AG04450 (cell line): Measurements from ENCODE around the gene PDE11A. TPM values are rescaled to one million over a fixed set of nuclear protein-coding genes. Genes with fewer than 3 reads are reported as not detected.

Experiments used
- CTCF ChIA-PET: fragments of 300-600, 350-600 bp; formaldehyde crosslinking; extraction: SDS; loops from one replicate; lab custom pipeline; 2022; ENCODE audit warnings: antibody characterized with exemption, inconsistent platforms; lab: Charles Lee
- POLR2A ChIA-PET: fragments of 350-600 bp; formaldehyde crosslinking; extraction: SDS; loops from one replicate; lab custom pipeline; 2021; ENCODE audit warnings: antibody characterized with exemption, inconsistent platforms; lab: Yijun Ruan, JAX
- DNase-seq: peaks from one replicate; pipeline ENCODE4 v3.0.0-alpha.2; 2011; ENCODE audit warnings: low read depth, low spot score
- H3K27ac ChIP-seq: one replicate; pipeline ENCODE4 v1.5.1; 2012; ENCODE audit warnings: low read depth, low read length, control low read depth
- H3K27me3 ChIP-seq: one replicate; pipeline ENCODE4 v1.6.0; 2012; ENCODE audit warnings: low read length; ENCODE audit not compliant: control insufficient read depth, insufficient read depth
- H3K4me3 ChIP-seq: 2 replicates; pipeline ENCODE4 v1.5.1; 2011; ENCODE audit warnings: mild to moderate bottlenecking, low read depth, low read length, control low read depth
- H3K9me3 ChIP-seq: 2 replicates; pipeline ENCODE4 v1.5.1; 2012; ENCODE audit warnings: low read length; ENCODE audit not compliant: control insufficient read depth, insufficient read depth
- CTCF ChIP-seq: IDR thresholded peaks from 2 replicates; pipeline ENCODE4 v1.5.1; 2011; ENCODE audit warnings: low read depth, low read length, control low read depth, inconsistent platforms
- polyA plus RNA-seq: library from polyadenylated mRNA; depleted of rRNA; stranded (reverse); fragments of >200 nt; gene quantifications from 2 replicates; pipeline ENCODE4 v1.2.3, GENCODE V29; 2011

PDE11A gene
- polyA plus RNA-seq, 1 experiment = 0.24 TPM

- Histone ChIP-seq H3K27ac (no peak overlapping the region), H3K27me3 (no peaks in the 10 kb centered on the region), H3K4me3 (no peak overlapping the region), H3K9me3 (no peaks in the 10 kb centered on the region)
- ChIA-PET POLR2A (no interaction called here), CTCF (no interaction called here)
- DNase-seq = no peak
- TF ChIP-seq CTCF = no peak
These were observed 255.8 kb downstream of the PDE11A start for GRCh38 chr2:177816766-177817165.

DNA sequence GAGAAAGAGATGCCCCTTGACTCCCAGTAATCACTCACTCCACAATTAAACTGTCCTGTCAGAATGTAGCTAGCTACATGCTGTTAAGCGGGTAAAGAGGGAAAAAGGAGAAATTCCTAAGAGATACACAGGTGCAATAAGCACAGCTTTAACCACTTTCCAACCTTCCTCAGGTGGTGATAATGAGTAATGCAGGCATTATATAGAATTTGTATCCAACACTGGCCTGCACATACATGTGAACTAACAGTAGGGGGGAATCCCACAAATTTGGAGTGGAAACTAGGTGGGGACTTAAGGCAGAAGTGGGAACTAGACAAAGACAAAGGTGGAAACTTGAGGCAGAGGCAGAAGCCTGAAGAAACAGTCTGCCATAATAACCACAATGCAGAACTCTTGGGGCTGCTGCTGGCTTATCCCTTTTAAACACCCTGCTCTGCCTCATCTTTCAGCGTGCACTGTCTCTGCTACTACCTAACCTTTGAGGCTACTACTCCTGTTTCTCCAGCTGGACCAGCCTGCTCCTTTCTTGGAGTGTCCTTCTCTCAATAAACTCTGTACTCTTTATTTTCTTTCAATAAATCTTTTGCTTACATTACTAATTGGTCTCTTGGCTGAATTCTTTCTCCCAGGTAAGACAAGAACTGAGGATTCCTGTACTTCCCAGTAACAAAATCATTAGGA lies 259.7 kb downstream of the PDE11A start:
- Histone ChIP-seq H3K9me3 (no peaks in the 10 kb centered on the region), H3K27ac (no peak overlapping the region), H3K27me3 (no peaks in the 10 kb centered on the region), H3K4me3 (no peak overlapping the region)
- no peak for DNase-seq
- ChIA-PET CTCF (interaction anchor here (1.4 kb wide), 1 partner anchor 13 kb away, joined by 4 read pairs; no protein-coding TSS in a partner anchor), POLR2A (no interaction called here)
- TF ChIP-seq CTCF = no peak

- ChIA-PET POLR2A (no interaction called here), CTCF (interaction anchor here (1.4 kb wide), 1 partner anchor 11 kb away, joined by 4 read pairs; no protein-coding TSS in a partner anchor)
- H3K9me3 ChIP-seq = no peaks in the 10 kb centered on the region
- H3K4me3 ChIP-seq = no peak overlapping the region
- DNase-seq = no peak
- no peak overlapping the region for H3K27ac ChIP-seq
- TF ChIP-seq CTCF = no peak
- H3K27me3 ChIP-seq = no peaks in the 10 kb centered on the region
These were observed 261.7 kb downstream of the PDE11A start for GRCh38 chr2:177810906-177811305.

- Histone ChIP-seq H3K4me3 (no peak overlapping the region), H3K27me3 (no peaks in the 10 kb centered on the region), H3K27ac (no peak overlapping the region), H3K9me3 (no peaks in the 10 kb centered on the region)
- no peak for TF ChIP-seq CTCF
- DNase-seq = no peak
- ChIA-PET POLR2A (no interaction called here), CTCF (no interaction called here)
These were observed 263.4 kb downstream of the PDE11A start for GRCh38 chr2:177808984-177809809.

DNA sequence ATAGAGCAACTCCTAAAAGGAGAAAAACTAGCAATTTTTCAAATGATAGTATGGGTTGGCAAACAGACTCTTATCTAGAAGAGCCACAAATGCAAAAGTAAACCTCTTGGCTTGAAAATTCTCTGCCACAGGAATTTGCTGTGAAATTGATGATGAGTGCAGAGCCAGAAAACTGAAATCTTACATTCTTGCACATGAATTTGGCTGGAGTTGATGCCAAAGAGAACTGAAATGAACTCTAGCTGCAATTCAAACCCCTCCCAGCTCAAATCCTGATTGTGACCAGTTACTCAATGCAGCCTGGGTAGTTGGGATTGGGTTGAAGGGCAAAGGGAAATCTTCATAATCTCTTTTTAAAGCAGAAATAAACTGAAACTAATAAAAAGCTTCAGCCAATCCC lies 266.6 kb downstream of the PDE11A start:
- H3K27ac ChIP-seq = no peak overlapping the region
- CTCF ChIA-PET = no interaction called here
- H3K27me3 ChIP-seq = no peaks in the 10 kb centered on the region
- H3K4me3 ChIP-seq = no peak overlapping the region
- no peak for DNase-seq
- no peak for TF ChIP-seq CTCF
- POLR2A ChIA-PET = no interaction called here
- no peaks in the 10 kb centered on the region for H3K9me3 ChIP-seq
